ENCODE results near the gene ANP32A.

ANP32A gene

DNA sequence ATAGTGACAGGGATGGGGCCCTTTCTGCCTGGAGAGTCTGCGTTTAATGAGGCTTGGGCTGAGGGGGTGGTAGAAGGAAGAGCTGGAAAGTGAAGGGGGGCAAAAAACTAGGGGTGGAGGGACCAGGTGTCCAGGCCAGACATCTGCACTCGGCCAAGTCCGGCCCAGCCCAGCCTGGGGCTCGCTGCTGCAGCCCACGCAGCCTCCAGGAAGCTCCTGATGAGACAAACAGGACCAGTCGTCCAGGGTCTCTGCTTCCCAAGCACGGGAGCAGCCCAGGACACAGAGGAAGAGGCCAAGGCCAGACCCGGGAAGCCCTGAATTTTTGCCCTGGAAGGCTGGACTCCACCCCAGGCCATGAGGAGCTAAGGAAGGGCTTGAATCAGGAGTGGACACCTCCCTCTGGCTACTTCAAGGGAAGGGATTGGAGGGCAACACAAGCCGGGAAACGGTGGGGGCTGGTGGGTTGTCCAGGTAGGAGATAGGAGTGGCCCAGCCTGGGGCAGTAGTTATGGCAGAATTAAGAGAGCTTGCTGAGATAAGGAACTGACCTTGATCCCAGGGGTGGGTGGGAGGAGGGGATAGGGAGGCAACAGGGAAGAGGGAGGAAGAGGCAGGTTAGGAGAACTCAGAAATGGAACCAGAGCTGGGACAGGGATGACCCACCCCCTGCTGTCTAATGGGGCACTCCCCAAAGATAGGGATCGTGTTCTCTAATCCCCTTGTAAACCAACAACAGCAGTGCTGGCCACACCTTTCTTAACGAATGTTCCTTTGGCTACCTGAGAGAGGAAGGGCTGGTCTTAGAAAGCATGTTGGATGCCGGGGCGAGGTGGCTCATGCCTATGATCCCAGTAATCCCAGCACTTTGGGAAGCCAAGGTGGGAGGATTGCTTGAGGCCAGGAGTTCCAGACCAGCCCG lies 89.5 kb downstream of the ANP32A start:
- H3K36me3 Mint-ChIP-seq, result no peaks in the 10 kb centered on the region
- H3K27ac Mint-ChIP-seq, result no peak overlapping the region

DNA sequence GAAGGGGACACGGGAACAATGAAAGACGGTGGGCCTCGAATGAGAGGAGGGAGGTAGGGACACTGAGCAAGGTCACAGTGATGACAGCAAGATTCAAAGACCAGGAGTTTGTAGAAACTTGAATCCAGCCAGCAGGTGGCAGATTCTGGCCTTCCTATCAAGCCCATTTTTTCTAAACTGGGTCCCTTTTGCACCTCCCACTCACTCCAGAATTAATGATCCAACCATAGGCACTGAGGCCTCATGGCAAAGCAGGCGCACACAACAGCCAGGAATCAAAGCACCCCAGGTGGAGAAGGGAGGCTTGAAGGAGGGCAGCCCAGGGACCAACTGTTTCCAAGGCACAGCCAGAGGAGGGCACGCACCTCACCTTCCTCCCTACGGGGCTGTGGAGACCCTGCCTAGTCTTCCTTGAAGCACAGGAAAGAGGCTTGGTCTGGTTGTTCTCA lies 90.2 kb downstream of the ANP32A start:
- Mint-ChIP-seq H3K4me3 (no peak overlapping the region), H3K27me3 (no peaks in the 10 kb centered on the region), H3K4me1 (peaks cover 4% of the 10 kb centered on the region), H3K27ac (no peak overlapping the region), H3K9me3 (no peaks in the 10 kb centered on the region), H3K36me3 (no peaks in the 10 kb centered on the region)

More for the DNA sequence above, 89.5 kb downstream of the ANP32A start:
- peaks cover 4% of the 10 kb centered on the region for H3K4me1 Mint-ChIP-seq
- H3K27me3 Mint-ChIP-seq, result no peaks in the 10 kb centered on the region
- no peak overlapping the region for H3K4me3 Mint-ChIP-seq
- H3K9me3 Mint-ChIP-seq, result no peaks in the 10 kb centered on the region

DNA sequence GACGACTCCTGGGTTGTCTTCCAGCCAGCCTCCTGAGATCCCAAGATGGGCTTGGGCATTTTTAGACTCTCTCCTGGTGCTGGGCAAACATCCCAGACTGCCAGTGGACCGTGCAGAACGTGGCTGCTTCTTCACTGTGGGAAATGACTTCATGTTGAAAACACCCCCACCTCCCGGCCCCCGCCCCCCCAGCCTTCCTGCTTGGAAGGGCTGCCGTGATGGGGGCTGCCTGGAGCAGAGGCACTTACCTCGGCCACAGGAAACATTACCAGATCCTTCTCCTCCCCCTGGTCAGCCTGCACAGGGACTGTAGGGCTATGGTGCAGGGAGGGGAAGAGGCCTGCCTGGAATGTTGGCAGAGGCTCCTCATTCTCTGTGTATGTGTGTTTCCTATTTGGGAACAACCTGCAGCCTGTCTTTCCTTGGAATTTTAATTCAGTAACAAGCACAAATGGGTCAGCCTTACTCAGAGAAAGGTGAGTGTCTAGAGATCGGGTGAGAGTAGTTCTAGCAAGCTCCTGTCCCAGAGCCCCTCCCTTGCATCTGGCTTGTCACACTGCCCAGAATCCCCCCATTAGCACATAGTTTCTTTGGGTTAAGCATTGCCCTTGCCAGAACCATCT lies 90.8 kb downstream of the ANP32A start:
- Mint-ChIP-seq H3K27ac (no peak overlapping the region), H3K4me3 (no peak overlapping the region), H3K9me3 (no peaks in the 10 kb centered on the region), H3K36me3 (no peaks in the 10 kb centered on the region), H3K4me1 (peaks cover 4% of the 10 kb centered on the region), H3K27me3 (no peaks in the 10 kb centered on the region)

All from activated naive CD4-positive, alpha-beta T cell treated with anti-CD3 and anti-CD28 coated beads, Interleukin-2, amount 50 U/mL, for 24 hours (primary cell).